Cardiac muscle cell (in vitro differentiated cells and primary cell): ENCODE data around the gene NFATC2IP. TPM values are rescaled to one million over a fixed set of nuclear protein-coding genes. Genes with fewer than 3 reads are reported as not detected.

Source experiments
- DNase-seq, 2 donors: peaks; one replicate each; pipeline versions ENCODE4 v3.0.0 to v3.0.0-alpha.2; 2010 to 2017; ENCODE audit warnings: low read depth in 1 of 2, low spot score in 1 of 2
- H3K27ac ChIP-seq: fragments of 200-600 bp; sonication (generic); 2 replicates; pipeline ENCODE4 v1.5.1; 2016
- H3K27me3 ChIP-seq: fragments of 200-600 bp; sonication (generic); 2 replicates; pipeline ENCODE4 v1.6.0; 2016; ENCODE audit warnings: control low read depth
- H3K36me3 ChIP-seq: fragments of 200-600 bp; sonication (generic); 2 replicates; pipeline ENCODE4 v1.5.1; 2016; ENCODE audit warnings: control low read depth
- H3K4me1 ChIP-seq: fragments of 200-600 bp; sonication (generic); 2 replicates; pipeline ENCODE4 v1.8.1; 2017; ENCODE audit warnings: low read depth, mild to moderate bottlenecking, mixed run types
- H3K4me3 ChIP-seq: fragments of 200-600 bp; sonication (generic); 2 replicates; pipeline ENCODE4 v1.5.1; 2016; ENCODE audit warnings: mild to moderate bottlenecking
- H3K9me3 ChIP-seq: fragments of 200-600 bp; sonication (generic); 2 replicates; pipeline ENCODE4 v1.5.1; 2017; ENCODE audit warnings: low read depth, mild to moderate bottlenecking, control low read depth
- polyA plus RNA-seq: library from polyadenylated mRNA; unstranded; fragments of >200 nt; fragmentation: Nextera tagmentation; extraction: Ambion mirVana; gene quantifications from 2 replicates; pipeline ENCODE4 v1.2.1, GENCODE V29; 2016
- total RNA-seq: library from RNA; depleted of rRNA; stranded (reverse); fragments of >200 nt; gene quantifications from 2 replicates; pipeline ENCODE4 v1.2.3, GENCODE V29; 2016
- TF ChIP-seq, protein P1 (sequence below): IDR thresholded peaks from 2 replicates; pipeline ENCODE4 v1.5.1; 2012; ENCODE audit warnings: low read depth, mild to moderate bottlenecking, low read length

Gene NFATC2IP
- total and polyA plus RNA-seq, 2 experiments from 2014 or later = 46.5 to 71.6 TPM

DNA sequence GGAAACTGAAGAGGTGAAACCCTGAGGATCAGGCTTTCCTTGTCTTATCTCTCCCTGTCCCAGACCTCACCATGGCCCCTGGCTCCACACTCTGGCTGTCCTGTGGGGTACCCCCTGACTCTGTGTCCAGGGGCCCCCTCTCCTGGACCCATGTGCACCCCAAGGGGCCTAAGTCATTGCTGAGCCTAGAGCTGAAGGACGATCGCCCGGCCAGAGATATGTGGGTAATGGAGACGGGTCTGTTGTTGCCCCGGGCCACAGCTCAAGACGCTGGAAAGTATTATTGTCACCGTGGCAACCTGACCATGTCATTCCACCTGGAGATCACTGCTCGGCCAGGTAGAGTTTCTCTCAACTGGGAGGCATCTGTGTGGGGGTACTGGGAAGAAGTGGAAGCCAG lies 17.6 kb upstream of the NFATC2IP start:
- no peak for DNase-seq
- no peaks in the 10 kb centered on the region for H3K9me3 ChIP-seq
- H3K36me3 ChIP-seq = no peaks in the 10 kb centered on the region
- H3K27me3 ChIP-seq = no peaks in the 10 kb centered on the region
- TF ChIP-seq, protein P1, sequence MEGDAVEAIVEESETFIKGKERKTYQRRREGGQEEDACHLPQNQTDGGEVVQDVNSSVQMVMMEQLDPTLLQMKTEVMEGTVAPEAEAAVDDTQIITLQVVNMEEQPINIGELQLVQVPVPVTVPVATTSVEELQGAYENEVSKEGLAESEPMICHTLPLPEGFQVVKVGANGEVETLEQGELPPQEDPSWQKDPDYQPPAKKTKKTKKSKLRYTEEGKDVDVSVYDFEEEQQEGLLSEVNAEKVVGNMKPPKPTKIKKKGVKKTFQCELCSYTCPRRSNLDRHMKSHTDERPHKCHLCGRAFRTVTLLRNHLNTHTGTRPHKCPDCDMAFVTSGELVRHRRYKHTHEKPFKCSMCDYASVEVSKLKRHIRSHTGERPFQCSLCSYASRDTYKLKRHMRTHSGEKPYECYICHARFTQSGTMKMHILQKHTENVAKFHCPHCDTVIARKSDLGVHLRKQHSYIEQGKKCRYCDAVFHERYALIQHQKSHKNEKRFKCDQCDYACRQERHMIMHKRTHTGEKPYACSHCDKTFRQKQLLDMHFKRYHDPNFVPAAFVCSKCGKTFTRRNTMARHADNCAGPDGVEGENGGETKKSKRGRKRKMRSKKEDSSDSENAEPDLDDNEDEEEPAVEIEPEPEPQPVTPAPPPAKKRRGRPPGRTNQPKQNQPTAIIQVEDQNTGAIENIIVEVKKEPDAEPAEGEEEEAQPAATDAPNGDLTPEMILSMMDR = no peak
- H3K4me1 ChIP-seq = no peaks in the 10 kb centered on the region
- H3K4me3 ChIP-seq = no peak overlapping the region
- H3K27ac ChIP-seq = no peak overlapping the region

DNA sequence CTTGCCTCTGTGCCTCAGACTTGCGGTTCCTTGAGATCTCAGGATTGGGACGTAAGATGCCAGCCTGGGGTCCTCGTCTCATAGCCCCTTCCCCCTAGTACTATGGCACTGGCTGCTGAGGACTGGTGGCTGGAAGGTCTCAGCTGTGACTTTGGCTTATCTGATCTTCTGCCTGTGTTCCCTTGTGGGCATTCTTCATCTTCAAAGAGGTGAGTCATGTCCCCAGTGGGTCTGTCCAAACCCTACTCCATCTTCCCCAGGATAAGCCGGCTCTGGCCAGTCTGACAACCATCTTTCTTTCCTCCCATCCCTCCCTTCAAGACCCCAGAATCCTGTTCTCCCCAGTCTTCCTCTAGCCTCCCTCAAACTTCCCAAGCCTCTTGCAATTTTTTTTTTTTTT lies 15.4 kb upstream of the NFATC2IP start:
- TF ChIP-seq, protein P1 = no peak
- Histone ChIP-seq H3K27me3 (no peaks in the 10 kb centered on the region), H3K4me1 (no peaks in the 10 kb centered on the region), H3K27ac (no peak overlapping the region), H3K4me3 (no peak overlapping the region), H3K9me3 (no peaks in the 10 kb centered on the region), H3K36me3 (no peaks in the 10 kb centered on the region)
- DNase-seq = no peak

DNA sequence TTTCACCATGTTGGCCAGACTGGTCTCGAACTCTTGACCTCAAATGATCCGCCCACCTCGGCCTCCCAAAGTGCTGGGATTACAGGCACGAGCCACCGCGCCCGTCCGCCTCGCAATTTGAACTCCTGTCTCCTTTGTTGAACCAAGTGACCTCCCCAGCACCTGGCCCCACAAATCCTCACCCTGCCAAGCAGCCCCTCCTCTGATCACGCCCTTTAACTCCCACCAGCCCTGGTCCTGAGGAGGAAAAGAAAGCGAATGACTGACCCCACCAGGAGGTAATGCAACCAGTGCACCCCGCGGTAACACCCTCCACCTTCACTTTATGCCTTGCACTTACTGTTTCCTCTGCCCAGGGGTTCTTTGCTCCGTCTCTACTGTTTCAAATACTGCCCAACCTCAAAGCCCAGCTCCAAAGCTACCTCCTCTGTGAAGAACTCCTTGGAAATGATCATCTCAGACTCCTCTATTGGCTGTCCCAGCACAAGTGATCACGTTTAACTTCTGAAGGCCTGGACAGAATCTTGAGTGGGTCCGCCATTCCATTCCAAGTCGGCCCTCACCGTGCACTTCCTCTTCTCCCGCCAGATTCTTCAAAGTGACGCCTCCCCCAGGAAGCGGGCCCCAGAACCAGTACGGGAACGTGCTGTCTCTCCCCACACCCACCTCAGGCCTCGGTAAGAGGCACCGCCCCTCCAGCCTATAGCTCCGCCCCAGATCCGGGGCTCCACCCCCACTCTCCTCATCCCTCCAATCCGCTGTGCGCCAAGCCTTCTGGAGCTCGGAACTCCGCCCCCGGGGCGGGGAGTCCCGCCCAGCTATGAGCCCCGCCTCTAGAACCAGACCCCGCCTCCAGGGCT lies 14.6 kb upstream of the NFATC2IP start:
- DNase-seq = peak; percentile 59 to 87

DNA sequence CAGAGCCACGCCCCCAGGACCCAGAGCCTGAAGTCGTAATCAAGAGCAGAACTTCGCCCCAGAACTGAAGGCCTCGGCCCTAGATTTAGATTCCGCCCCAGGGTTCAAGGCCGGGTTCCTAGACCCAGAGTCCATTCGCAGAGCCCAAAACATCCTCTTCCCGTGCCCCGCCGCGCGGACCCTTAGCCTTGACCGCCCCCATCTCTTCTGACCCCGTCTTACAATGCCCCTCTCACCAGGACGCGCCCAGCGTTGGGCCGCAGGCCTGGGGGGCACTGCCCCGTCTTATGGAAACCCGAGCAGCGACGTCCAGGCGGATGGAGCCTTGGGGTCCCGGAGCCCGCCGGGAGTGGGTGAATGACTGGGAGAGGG lies 14.0 kb upstream of the NFATC2IP start:
- H3K4me3 ChIP-seq = no peak overlapping the region
- H3K9me3 ChIP-seq = no peaks in the 10 kb centered on the region
- H3K27me3 ChIP-seq = no peaks in the 10 kb centered on the region
- no peak for DNase-seq
- no peak overlapping the region for H3K27ac ChIP-seq
- no peaks in the 10 kb centered on the region for H3K36me3 ChIP-seq
- TF ChIP-seq, protein P1 = no peak
- H3K4me1 ChIP-seq = no peaks in the 10 kb centered on the region

More for the DNA sequence above, 14.6 kb upstream of the NFATC2IP start:
- H3K27ac ChIP-seq = no peak overlapping the region
- H3K4me1 ChIP-seq = no peaks in the 10 kb centered on the region
- no peaks in the 10 kb centered on the region for H3K9me3 ChIP-seq
- TF ChIP-seq, protein P1 = no peak
- no peaks in the 10 kb centered on the region for H3K36me3 ChIP-seq
- no peak overlapping the region for H3K4me3 ChIP-seq
- H3K27me3 ChIP-seq = no peaks in the 10 kb centered on the region

DNA sequence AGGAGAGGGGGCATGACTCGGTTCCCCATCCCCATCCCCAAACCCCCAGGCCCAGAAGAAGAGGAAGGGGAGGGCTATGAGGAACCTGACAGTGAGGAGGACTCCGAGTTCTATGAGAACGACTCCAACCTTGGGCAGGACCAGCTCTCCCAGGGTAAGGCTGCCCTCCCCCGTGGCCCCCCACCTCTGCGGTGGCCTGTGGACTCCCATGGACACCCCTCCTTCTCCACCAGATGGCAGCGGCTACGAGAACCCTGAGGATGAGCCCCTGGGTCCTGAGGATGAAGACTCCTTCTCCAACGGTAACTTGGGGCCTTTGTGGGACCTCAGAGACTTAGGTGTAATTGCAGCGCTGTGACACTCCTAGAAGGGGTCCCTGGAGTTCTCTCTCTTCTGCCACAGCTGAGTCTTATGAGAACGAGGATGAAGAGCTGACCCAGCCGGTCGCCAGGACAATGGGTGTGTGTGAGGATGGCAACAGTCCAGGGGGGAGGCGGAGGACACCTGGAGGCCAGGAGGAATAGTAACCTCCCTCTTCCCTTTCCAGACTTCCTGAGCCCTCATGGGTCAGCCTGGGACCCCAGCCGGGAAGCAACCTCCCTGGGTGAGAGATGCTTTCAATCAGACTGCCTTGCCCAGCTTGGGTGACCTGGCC lies 13.4 kb upstream of the NFATC2IP start:
- H3K27me3 ChIP-seq = no peaks in the 10 kb centered on the region
- H3K4me3 ChIP-seq = no peak overlapping the region
- no peaks in the 10 kb centered on the region for H3K9me3 ChIP-seq
- no peaks in the 10 kb centered on the region for H3K4me1 ChIP-seq
- H3K27ac ChIP-seq = no peak overlapping the region
- no peaks in the 10 kb centered on the region for H3K36me3 ChIP-seq
- DNase-seq = no peak
- TF ChIP-seq, protein P1 = no peak
